GM19240 (cell line): ENCODE data around the gene UBQLN2.
"Not testable (repeated sequence)": the region's sequence is repeated elsewhere in the genome, so short reads cannot be mapped to it uniquely, and the experiment has no call there.

Experiments
- DNase-seq: peaks from one replicate; pipeline ENCODE4 v3.0.0; 2011; ENCODE audit warnings: low spot score; ENCODE audit not compliant: insufficient read length

UBQLN2 gene

GRCh38 chrX:56563231-56564161 lies at the start of gene UBQLN2:
Gene UBQLN2, plus strand, starts transcription at chrX:56563627. Its CDS starts 247 bp downstream, at chrX:56563874.
- DNase-seq, result no peak

- no peak for DNase-seq
These were observed 43.8 kb upstream of the UBQLN2 start for GRCh38 chrX:56519642-56520041.

- not testable (repeated sequence) for DNase-seq
These were observed 33.9 kb upstream of the UBQLN2 start for GRCh38 chrX:56529482-56530007.

GRCh38 chrX:56530011-56530410 lies 33.4 kb upstream of the UBQLN2 start:
- no peak for DNase-seq

GRCh38 chrX:56550667-56551066 lies 12.8 kb upstream of the UBQLN2 start:
- no peak for DNase-seq

GRCh38 chrX:56554870-56555269 lies 8.6 kb upstream of the UBQLN2 start:
- DNase-seq, result no peak

GRCh38 chrX:56557376-56557929 lies 6.0 kb upstream of the UBQLN2 start:
- DNase-seq, result no peak

GRCh38 chrX:56564164-56564885 lies 898 bp downstream of the UBQLN2 start:
- no peak for DNase-seq

GRCh38 chrX:56564921-56565840 lies 1.8 kb downstream of the UBQLN2 start:
- DNase-seq, result no peak

GRCh38 chrX:56569378-56570057 lies 6.1 kb downstream of the UBQLN2 start:
- DNase-seq, result no peak

GRCh38 chrX:56572975-56573374 lies 9.5 kb downstream of the UBQLN2 start:
- DNase-seq, result no peak

- no peak for DNase-seq
These were observed 11.4 kb downstream of the UBQLN2 start for GRCh38 chrX:56574861-56575260.

- DNase-seq, result no peak
These were observed 13.3 kb downstream of the UBQLN2 start for GRCh38 chrX:56576721-56577120.

GRCh38 chrX:56588397-56589188 lies 25.2 kb downstream of the UBQLN2 start:
- DNase-seq, result no peak

GRCh38 chrX:56591830-56592229 lies 28.4 kb downstream of the UBQLN2 start:
- not testable (repeated sequence) for DNase-seq

- no peak for DNase-seq
These were observed 36.7 kb downstream of the UBQLN2 start for GRCh38 chrX:56600141-56600540.

GRCh38 chrX:56600987-56601386 lies 37.6 kb downstream of the UBQLN2 start:
- DNase-seq, result no peak

- no peak for DNase-seq
These were observed 51.9 kb downstream of the UBQLN2 start for GRCh38 chrX:56615282-56615681.
